ENCODE results near the gene DIP2C.

The DIP2C gene

GRCh38 chr10:510415-510881 lies 179.0 kb downstream of the DIP2C start:
- Mint-ChIP-seq H3K36me3 (ENCODE audit: low read depth) (no peaks in the 10 kb centered on the region), H3K9me3 (no peaks in the 10 kb centered on the region), H3K4me1 (ENCODE audit: low read depth) (peaks cover 7% of the 10 kb centered on the region), H3K4me3 (no peak overlapping the region), H3K27ac (no peak overlapping the region), H3K27me3 (peaks cover 19% of the 10 kb centered on the region)
- intact Hi-C loops (cut with micrococcal nuclease), result no loop called here

GRCh38 chr10:509361-510102 lies 179.9 kb downstream of the DIP2C start:
- no peaks in the 10 kb centered on the region for H3K9me3 Mint-ChIP-seq
- no peak overlapping the region for H3K4me3 Mint-ChIP-seq
- H3K27me3 Mint-ChIP-seq, result peaks cover 17% of the 10 kb centered on the region
- no peaks in the 10 kb centered on the region for H3K36me3 Mint-ChIP-seq (ENCODE audit: low read depth)
- H3K27ac Mint-ChIP-seq, result no peak overlapping the region
- intact Hi-C loops (cut with micrococcal nuclease), result no loop called here
- H3K4me1 Mint-ChIP-seq (ENCODE audit: low read depth), result peaks cover 7% of the 10 kb centered on the region

- H3K9me3 Mint-ChIP-seq, result no peaks in the 10 kb centered on the region
- no peaks in the 10 kb centered on the region for H3K36me3 Mint-ChIP-seq (ENCODE audit: low read depth)
- no peak overlapping the region for H3K4me3 Mint-ChIP-seq
- H3K4me1 Mint-ChIP-seq (ENCODE audit: low read depth), result peaks cover 7% of the 10 kb centered on the region
- intact Hi-C loops (cut with micrococcal nuclease), result no loop called here
- H3K27me3 Mint-ChIP-seq, result peaks cover 13% of the 10 kb centered on the region
- no peak overlapping the region for H3K27ac Mint-ChIP-seq
These were observed 180.7 kb downstream of the DIP2C start for GRCh38 chr10:508726-509125.

- H3K36me3 Mint-ChIP-seq (ENCODE audit: low read depth), result no peaks in the 10 kb centered on the region
- H3K27me3 Mint-ChIP-seq, result peaks cover 12% of the 10 kb centered on the region
- peaks cover 7% of the 10 kb centered on the region for H3K4me1 Mint-ChIP-seq (ENCODE audit: low read depth)
- intact Hi-C loops (cut with micrococcal nuclease), result no loop called here
- H3K9me3 Mint-ChIP-seq, result no peaks in the 10 kb centered on the region
- no peak overlapping the region for H3K4me3 Mint-ChIP-seq
- no peak overlapping the region for H3K27ac Mint-ChIP-seq
These were observed 181.5 kb downstream of the DIP2C start for GRCh38 chr10:507908-508444.

GRCh38 chr10:507355-507699 lies 182.1 kb downstream of the DIP2C start:
- H3K4me1 Mint-ChIP-seq (ENCODE audit: low read depth), result peaks cover 7% of the 10 kb centered on the region
- H3K4me3 Mint-ChIP-seq, result no peak overlapping the region
- intact Hi-C loops (cut with micrococcal nuclease), result no loop called here
- H3K36me3 Mint-ChIP-seq (ENCODE audit: low read depth), result no peaks in the 10 kb centered on the region
- no peaks in the 10 kb centered on the region for H3K9me3 Mint-ChIP-seq
- peaks cover 12% of the 10 kb centered on the region for H3K27me3 Mint-ChIP-seq
- no peak overlapping the region for H3K27ac Mint-ChIP-seq

GRCh38 chr10:506451-507354 lies 182.8 kb downstream of the DIP2C start:
- Mint-ChIP-seq H3K27ac (no peak overlapping the region), H3K9me3 (no peaks in the 10 kb centered on the region), H3K4me3 (no peak overlapping the region), H3K36me3 (ENCODE audit: low read depth) (no peaks in the 10 kb centered on the region), H3K4me1 (ENCODE audit: low read depth) (peaks cover 7% of the 10 kb centered on the region), H3K27me3 (peaks cover 16% of the 10 kb centered on the region)
- intact Hi-C loops (cut with micrococcal nuclease), result no loop called here

GRCh38 chr10:505419-505818 lies 184.0 kb downstream of the DIP2C start:
- Mint-ChIP-seq H3K27ac (no peak overlapping the region), H3K36me3 (ENCODE audit: low read depth) (no peaks in the 10 kb centered on the region), H3K4me1 (ENCODE audit: low read depth) (no peaks in the 10 kb centered on the region), H3K4me3 (no peak overlapping the region), H3K9me3 (no peaks in the 10 kb centered on the region), H3K27me3 (peaks cover 15% of the 10 kb centered on the region)
- intact Hi-C loops (cut with micrococcal nuclease), result no loop called here

GRCh38 chr10:504806-505205 lies 184.7 kb downstream of the DIP2C start:
- H3K4me3 Mint-ChIP-seq, result no peak overlapping the region
- H3K36me3 Mint-ChIP-seq (ENCODE audit: low read depth), result no peaks in the 10 kb centered on the region
- H3K27ac Mint-ChIP-seq, result no peak overlapping the region
- intact Hi-C loops (cut with micrococcal nuclease), result no loop called here
- H3K9me3 Mint-ChIP-seq, result no peaks in the 10 kb centered on the region
- H3K4me1 Mint-ChIP-seq (ENCODE audit: low read depth), result no peaks in the 10 kb centered on the region
- peaks cover 16% of the 10 kb centered on the region for H3K27me3 Mint-ChIP-seq

- Mint-ChIP-seq H3K36me3 (ENCODE audit: low read depth) (no peaks in the 10 kb centered on the region), H3K4me3 (no peak overlapping the region)
- intact Hi-C loops (cut with micrococcal nuclease), result no loop called here
These were observed 185.3 kb downstream of the DIP2C start for GRCh38 chr10:504121-504611.

GRCh38 chr10:501596-501995 lies 187.9 kb downstream of the DIP2C start:
- no peak overlapping the region for H3K27ac Mint-ChIP-seq
- peaks cover 28% of the 10 kb centered on the region for H3K27me3 Mint-ChIP-seq
- intact Hi-C loops (cut with micrococcal nuclease), result no loop called here
- no peaks in the 10 kb centered on the region for H3K4me1 Mint-ChIP-seq (ENCODE audit: low read depth)
- H3K9me3 Mint-ChIP-seq, result no peaks in the 10 kb centered on the region
- no peaks in the 10 kb centered on the region for H3K36me3 Mint-ChIP-seq (ENCODE audit: low read depth)
- no peak overlapping the region for H3K4me3 Mint-ChIP-seq

More at GRCh38 chr10:504121-504611, 185.3 kb downstream of the DIP2C start:
- no peak overlapping the region for H3K27ac Mint-ChIP-seq
- peaks cover 21% of the 10 kb centered on the region for H3K27me3 Mint-ChIP-seq
- no peaks in the 10 kb centered on the region for H3K9me3 Mint-ChIP-seq
- no peaks in the 10 kb centered on the region for H3K4me1 Mint-ChIP-seq (ENCODE audit: low read depth)

- intact Hi-C loops (cut with micrococcal nuclease), result no loop called here
- no peaks in the 10 kb centered on the region for H3K4me1 Mint-ChIP-seq (ENCODE audit: low read depth)
- H3K9me3 Mint-ChIP-seq, result no peaks in the 10 kb centered on the region
- H3K4me3 Mint-ChIP-seq, result no peak overlapping the region
- no peak overlapping the region for H3K27ac Mint-ChIP-seq
- H3K36me3 Mint-ChIP-seq (ENCODE audit: low read depth), result no peaks in the 10 kb centered on the region
- peaks cover 28% of the 10 kb centered on the region for H3K27me3 Mint-ChIP-seq
These were observed 188.6 kb downstream of the DIP2C start for GRCh38 chr10:500876-501275.

- no peak overlapping the region for H3K4me3 Mint-ChIP-seq
- H3K27me3 Mint-ChIP-seq, result peaks cover 29% of the 10 kb centered on the region
- no peaks in the 10 kb centered on the region for H3K4me1 Mint-ChIP-seq (ENCODE audit: low read depth)
- no peaks in the 10 kb centered on the region for H3K9me3 Mint-ChIP-seq
- no peaks in the 10 kb centered on the region for H3K36me3 Mint-ChIP-seq (ENCODE audit: low read depth)
- intact Hi-C loops (cut with micrococcal nuclease), result no loop called here
- no peak overlapping the region for H3K27ac Mint-ChIP-seq
These were observed 189.5 kb downstream of the DIP2C start for GRCh38 chr10:499991-500390.

- Mint-ChIP-seq H3K27me3 (peaks cover 35% of the 10 kb centered on the region), H3K4me3 (no peak overlapping the region), H3K27ac (no peak overlapping the region), H3K9me3 (no peaks in the 10 kb centered on the region), H3K36me3 (ENCODE audit: low read depth) (no peaks in the 10 kb centered on the region), H3K4me1 (ENCODE audit: low read depth) (no peaks in the 10 kb centered on the region)
- intact Hi-C loops (cut with micrococcal nuclease), result no loop called here
These were observed 190.6 kb downstream of the DIP2C start for GRCh38 chr10:498760-499435.

Data from dendritic cell treated with granulocyte-macrophage colony-stimulating factor and Interleukin-4, amounts not matched to agents 40 ng/mL and 50 ng/mL, for 4 days (primary cell).